SHP77 treated with DMSO at 0.1 percent for 48 hours (cell line): ENCODE results near the gene NOB1.

Source experiments
- DNase-seq: peaks from one replicate; lab custom pipeline; 2025; lab: John Stamatoyannopoulos, UW

The NOB1 gene

GRCh38 chr16:69721441-69721957, 33.2 kb downstream of the NOB1 start:
- DNase-seq: no peak

GRCh38 chr16:69720822-69721430, 33.8 kb downstream of the NOB1 start:
- no peak for DNase-seq

- DNase-seq: no peak
Observed at GRCh38 chr16:69718111-69718764, 36.5 kb downstream of the NOB1 start.

GRCh38 chr16:69717066-69717465, 37.7 kb downstream of the NOB1 start:
- DNase-seq: no peak

- DNase-seq: no peak
Observed at GRCh38 chr16:69712914-69713581, 41.7 kb downstream of the NOB1 start.

- no peak for DNase-seq
Observed at GRCh38 chr16:69712277-69712676, 42.4 kb downstream of the NOB1 start.

- no peak for DNase-seq
Observed at GRCh38 chr16:69711115-69711740, 43.5 kb downstream of the NOB1 start.

GRCh38 chr16:69709456-69710084, 45.2 kb downstream of the NOB1 start:
- peak; percentile 18 for DNase-seq

- DNase-seq: no peak
Observed at GRCh38 chr16:69707920-69708683, 46.6 kb downstream of the NOB1 start.

GRCh38 chr16:69706975-69707340, 47.8 kb downstream of the NOB1 start:
- DNase-seq: no peak

GRCh38 chr16:69706256-69706974, 48.3 kb downstream of the NOB1 start:
- no peak for DNase-seq

GRCh38 chr16:69703638-69704037, 51.1 kb downstream of the NOB1 start:
- no peak for DNase-seq

GRCh38 chr16:69701866-69702265, 52.9 kb downstream of the NOB1 start:
- DNase-seq: no peak

- DNase-seq: no peak
Observed at GRCh38 chr16:69701452-69701851, 53.3 kb downstream of the NOB1 start.

GRCh38 chr16:69699915-69700314, 54.8 kb downstream of the NOB1 start:
- no peak for DNase-seq

GRCh38 chr16:69698404-69698803, 56.3 kb downstream of the NOB1 start:
- no peak for DNase-seq

- DNase-seq: no peak
Observed at GRCh38 chr16:69693916-69694315, 60.8 kb downstream of the NOB1 start.

GRCh38 chr16:69691980-69692911, 62.5 kb downstream of the NOB1 start:
- no peak for DNase-seq
